ENCODE data around the gene C13orf46.

DNA sequence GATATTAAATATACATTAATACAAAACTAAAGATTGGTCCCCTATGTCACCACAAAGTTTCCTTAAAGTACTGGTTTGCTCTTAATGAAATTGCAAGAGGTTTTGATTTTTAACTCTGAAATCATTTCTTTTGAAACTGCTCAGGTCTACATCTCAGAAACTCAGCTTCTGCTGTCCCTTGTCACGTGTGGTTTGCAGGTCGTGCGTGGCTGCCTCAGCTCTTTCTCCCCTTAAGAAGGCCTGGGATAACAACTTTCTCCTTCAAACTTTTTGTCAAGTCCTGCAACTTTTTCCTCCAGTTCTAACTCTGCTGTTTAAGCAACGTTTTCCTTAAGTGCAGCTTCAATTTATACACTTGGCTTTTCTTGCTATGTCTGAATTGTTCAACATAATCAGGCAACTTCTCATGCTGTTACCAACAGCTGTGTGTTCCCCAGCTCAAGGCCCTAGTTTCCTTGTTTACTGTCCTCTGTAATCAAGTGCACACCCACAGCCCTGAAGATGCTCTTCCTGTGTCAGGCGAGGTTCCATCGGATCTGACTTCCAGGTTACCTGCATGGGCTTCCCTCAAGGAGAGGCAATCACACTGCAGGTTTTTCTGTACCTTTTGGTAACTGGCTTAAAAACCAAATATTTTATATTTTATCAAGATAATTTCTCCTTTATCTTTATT lies 13.5 kb downstream of the C13orf46 start:
- no peak for TF ChIP-seq CTCF (IDR thresholded peaks at IDR 0.05)
- TF ChIP-seq EZH2 (IDR thresholded peaks at IDR 0.05; ENCODE audit: borderline replicate concordance, insufficient read depth, low read depth, low read length, poor library complexity, severe bottlenecking): no peak

Measured in B cell (primary cell).